RPMI8226 (cell line): ENCODE data around the gene OR13C4.
"Not testable (repeated sequence)": the region's sequence is repeated elsewhere in the genome, so short reads cannot be mapped to it uniquely, and the experiment has no call there.

Source experiments
- DNase-seq: peaks from one replicate; pipeline ENCODE4 v3.0.0-alpha.2; 2015

Gene OR13C4

GRCh38 chr9:104527109-104527508 is at the start of gene OR13C4:
TSS of gene OR13C4 (minus strand) at chr9:104527209. CDS start at chr9:104527209, 0 bp downstream.
- no peak for DNase-seq

GRCh38 chr9:104575456-104575855 is 48.4 kb upstream of the OR13C4 start:
- DNase-seq, result no peak

- DNase-seq, result no peak
These were observed 45.6 kb upstream of the OR13C4 start for GRCh38 chr9:104572612-104573011.

DNA sequence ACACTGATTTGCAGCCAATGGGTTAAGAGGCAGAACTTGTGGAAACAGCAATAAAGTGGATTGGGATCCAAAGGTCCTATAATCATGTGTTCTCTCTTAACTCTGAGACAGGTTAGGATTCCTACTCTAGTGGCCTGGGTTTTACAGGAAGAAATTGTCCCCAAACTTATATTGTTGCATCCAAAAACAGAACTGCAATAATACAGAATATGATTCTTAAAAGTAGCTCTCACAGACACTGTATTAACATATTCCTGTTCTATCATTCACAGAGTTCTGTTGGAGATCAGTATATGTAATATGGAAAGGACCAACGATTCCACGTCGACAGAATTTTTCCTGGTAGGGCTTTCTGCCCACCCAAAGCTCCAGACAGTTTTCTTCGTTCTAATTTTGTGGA is 41.9 kb upstream of the OR13C4 start, which contains the start of gene OR13C8:
TSS of gene OR13C8 (plus strand) at position 301 of the 400 bp plus-strand sequence. CDS start at position 301, 0 bp downstream.
- no peak for DNase-seq

- DNase-seq, result no peak
These were observed 37.3 kb upstream of the OR13C4 start for GRCh38 chr9:104564358-104564757.

DNA sequence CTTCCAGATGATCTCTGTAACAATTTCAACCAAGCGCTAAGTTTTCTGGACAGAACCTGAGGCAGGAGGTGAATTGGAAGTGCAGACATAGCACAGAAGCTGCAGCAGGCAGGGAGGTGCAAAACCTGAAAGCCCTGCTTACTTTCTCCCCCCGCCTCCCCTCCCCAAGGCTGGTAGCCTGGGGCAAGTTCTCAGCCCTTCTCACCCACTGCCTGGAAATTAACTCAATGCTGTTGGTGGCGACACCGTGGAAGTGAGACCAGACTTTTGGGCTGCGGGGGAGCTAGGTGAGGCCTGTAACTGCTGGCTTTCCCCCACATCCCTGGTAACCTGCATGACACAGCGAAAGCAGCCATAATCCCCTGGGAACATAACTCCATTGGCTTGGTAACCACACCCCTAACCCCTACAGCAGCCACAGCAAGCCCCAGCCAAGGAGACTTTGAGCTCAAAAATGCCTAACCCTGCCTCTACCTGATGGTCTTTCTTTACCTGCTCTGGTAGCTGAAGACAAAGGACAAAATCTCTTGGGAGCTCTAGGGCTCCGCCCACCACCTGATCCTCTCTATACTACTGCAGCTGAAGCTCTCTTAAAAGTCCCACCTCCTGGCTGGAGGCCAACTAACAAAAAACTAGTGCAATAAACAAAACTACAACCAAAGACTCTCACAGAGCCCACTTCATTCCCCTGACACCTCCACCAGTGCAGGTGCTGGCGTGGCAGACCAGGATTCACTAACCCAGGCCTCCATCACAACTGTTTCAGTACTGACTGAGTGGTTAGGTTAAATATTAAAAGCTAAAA is 30.0 kb upstream of the OR13C4 start:
- peak; percentile 15 for DNase-seq

DNA sequence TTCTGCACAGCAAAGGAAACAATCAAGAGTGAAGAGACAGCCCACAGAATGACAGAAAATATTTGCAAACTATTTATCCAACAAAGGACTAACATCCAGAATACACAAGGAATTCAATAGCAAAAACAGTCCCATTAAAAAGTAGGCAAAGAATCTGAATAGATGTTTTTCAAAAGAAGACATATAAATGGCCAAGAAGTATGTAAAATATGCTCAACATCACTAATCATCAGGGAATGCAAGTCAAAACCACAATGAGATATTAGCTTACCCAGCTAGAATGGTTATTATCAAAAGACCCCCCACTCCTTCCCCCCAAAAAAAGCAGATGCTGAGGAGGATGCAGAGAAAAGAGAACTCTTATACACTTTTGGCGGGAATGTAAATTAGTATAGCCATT is 28.5 kb upstream of the OR13C4 start:
- DNase-seq, result no peak

DNA sequence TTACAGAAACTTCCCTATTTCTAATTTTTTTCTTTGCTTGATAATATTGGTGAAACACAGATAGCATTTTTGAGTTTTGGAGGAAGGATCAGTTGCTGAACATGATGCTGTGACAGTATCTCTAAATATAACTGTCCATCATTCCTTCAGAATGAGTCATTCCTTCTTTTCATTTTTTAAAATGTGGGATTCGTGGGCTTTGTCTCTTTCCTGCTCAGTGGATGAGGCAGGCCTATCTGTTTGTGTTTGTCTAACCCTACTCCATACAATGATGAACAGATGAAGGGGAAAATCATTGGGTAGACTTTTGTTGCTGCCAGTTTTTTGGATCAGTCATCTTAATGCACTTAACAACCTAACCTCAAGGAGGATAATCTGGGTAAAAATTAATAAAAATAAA is 26.3 kb upstream of the OR13C4 start:
- no peak for DNase-seq

- DNase-seq, result no peak
These were observed 17.6 kb upstream of the OR13C4 start for GRCh38 chr9:104544644-104545043.

DNA sequence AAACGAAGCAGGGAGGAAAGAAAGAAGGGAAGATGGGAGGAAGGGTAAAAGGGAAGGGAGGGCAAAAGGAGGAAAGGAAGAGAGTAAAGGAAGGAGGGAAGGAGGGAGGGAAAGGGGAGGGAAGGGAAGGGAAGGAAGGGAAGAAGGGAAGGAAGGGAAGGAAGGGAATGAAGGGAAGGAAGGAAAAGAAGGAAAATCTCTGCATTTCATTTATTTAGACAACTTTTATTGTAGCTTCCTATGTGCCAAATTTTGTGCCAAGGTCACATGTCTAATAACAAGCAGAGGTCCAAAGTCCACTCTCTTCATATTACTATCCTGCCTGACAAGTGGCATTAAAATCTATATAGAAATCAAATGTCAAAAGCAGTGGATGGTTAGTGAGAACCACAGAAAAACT is 12.3 kb upstream of the OR13C4 start:
- DNase-seq, result no peak

DNA sequence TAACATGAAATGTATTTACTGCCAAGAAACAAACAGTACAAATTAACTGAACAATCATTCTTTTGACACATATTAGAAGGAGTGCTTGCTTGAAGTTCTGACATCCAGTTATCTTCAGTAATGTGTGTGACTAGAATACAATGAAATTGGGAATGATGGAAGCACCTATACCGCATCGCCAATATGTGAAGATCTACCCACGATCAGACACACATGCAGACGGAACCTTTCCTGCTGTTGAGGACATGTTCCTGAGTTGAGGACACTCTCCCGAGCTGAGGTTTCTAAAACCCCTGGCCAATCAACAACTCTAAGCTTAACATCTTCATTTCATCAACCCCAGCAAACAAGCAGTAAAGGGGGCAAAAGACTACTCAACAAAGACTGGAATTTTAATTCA is 9.7 kb upstream of the OR13C4 start, which contains the start of gene OR13C3:
TSS of gene OR13C3 (minus strand) at position 101 of the 400 bp plus-strand sequence. CDS start 133 bp downstream, outside the sequence.
- no peak for DNase-seq

DNA sequence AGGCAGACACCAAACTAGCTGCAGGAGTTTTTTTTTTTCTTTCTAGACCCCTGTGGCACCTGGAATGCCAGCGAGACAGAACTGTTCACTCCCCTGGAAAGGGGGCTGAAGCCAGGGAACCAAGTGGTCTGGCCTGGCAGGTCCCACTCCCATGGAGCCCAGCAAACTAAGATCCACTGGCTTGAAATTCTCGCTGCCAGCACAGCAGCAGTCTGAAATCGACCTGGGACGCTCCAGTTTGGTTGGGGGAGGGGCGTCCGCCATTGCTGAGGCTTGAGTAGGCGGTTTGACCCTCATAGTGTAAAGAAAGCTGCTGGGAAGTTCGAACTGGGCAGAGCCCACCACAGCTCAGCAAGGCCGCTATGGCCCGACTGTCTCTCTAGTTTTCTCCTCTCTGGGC is 6.8 kb downstream of the OR13C4 start:
- DNase-seq, result not testable (repeated sequence)

GRCh38 chr9:104514901-104515300 is 12.1 kb downstream of the OR13C4 start:
- DNase-seq, result no peak

DNA sequence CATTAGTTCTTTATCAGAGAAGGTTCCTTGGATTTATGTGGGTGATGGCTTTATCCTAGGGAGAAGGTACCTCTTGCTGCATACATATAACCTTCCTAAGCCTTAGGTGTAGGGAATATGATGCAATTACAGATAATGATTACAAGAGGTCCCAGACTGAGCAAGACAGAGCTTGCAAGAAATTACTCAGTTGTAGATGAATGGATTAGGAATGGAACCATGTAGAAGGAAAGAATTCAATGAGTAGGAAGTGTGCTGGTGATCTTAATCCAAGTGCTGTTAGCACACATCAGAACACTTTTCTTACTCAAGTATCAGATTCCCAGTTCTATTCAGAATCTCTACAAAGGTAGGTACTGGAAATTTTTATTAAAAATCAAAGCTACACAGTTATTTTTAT is 20.4 kb downstream of the OR13C4 start:
- DNase-seq, result no peak

DNA sequence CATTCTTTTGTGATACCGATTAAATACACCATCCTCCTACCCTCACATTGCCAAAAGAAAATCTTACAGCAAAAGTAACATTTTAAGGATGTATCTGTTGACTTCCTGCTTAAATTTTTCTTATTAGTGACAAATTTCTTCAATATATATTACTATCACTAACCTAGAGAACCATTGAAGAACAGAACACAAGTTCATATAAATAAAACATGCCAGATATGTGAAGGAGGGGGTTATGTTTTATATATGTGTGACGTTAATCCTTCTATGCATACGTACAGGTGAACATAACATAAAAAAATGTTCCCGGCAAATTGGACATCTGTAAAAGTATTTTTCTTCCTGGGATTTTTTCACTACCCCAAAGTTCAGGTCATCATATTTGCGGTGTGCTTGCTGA is 23.0 kb downstream of the OR13C4 start, which contains the start of gene OR13F1:
TSS of gene OR13F1 (plus strand) at position 301 of the 400 bp plus-strand sequence. CDS start at position 301, 0 bp downstream.
- DNase-seq, result no peak

DNA sequence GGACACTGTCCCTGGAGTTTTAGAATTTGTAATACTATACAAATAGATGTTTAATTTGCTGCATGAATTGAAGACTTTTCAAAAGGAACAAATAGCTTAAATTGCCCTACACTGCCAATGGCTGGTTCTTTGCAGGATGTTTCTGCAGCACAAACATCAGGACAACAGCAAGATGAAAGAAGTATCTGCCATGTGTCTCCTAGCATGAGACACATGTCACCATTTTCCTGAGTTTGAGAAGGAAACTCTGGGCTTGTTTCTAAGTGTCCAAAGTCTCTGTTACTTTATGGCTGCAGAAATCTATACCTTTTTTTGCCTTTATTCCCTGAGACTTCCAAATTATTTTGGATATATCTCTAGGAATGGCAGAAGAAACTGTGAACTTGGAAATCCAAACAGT is 23.6 kb downstream of the OR13C4 start:
- no peak for DNase-seq

DNA sequence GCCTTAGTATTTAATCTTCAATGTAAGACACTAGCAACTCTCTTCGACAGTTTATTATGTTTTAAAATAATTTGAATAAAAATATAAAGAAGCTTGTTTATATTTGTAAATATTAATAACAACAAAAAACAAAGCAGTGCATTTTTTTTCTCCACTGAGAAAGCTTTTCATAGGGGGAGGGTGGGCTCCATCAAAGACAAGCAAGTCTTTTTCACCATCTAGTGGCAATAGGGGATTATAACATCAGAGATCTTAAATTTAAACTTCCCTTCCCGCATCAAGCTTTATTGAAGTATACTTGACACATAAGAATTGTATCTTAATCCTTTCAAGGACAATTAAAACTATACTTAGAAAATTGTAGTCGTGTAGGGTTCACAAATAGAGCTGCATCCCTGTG is 32.2 kb downstream of the OR13C4 start:
- DNase-seq, result no peak

DNA sequence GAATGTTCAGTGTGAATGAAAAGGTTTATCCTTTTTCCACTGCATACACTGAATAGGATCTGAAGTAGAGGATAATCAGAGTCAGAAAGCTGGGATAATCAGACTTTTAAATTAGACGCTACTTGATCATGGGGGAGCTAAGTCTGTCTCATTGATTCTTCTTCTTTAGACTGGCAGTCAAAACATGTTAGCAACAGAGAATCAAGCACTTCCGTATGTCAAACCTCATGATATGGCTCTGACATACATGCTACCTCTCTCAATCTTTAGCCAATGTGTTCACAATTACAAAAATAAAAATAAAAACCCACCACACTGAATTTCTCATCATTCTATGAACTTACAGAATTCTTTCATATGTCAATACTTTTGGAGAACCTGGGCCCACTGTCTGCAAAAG is 42.0 kb downstream of the OR13C4 start:
- DNase-seq, result no peak

- no peak for DNase-seq
These were observed 44.0 kb downstream of the OR13C4 start for GRCh38 chr9:104482921-104483570.
